Measurements from ENCODE around the gene CFAP73. TPM values are rescaled to one million over a fixed set of nuclear protein-coding genes. Genes with fewer than 3 reads are reported as not detected.

CFAP73 gene
- total and polyA plus RNA-seq, 10 of the 15 experiments (the other 5 are each of a cell fraction or from before 2014, with no cell fraction given), result 0.18 TPM; not detected in 9

DNA sequence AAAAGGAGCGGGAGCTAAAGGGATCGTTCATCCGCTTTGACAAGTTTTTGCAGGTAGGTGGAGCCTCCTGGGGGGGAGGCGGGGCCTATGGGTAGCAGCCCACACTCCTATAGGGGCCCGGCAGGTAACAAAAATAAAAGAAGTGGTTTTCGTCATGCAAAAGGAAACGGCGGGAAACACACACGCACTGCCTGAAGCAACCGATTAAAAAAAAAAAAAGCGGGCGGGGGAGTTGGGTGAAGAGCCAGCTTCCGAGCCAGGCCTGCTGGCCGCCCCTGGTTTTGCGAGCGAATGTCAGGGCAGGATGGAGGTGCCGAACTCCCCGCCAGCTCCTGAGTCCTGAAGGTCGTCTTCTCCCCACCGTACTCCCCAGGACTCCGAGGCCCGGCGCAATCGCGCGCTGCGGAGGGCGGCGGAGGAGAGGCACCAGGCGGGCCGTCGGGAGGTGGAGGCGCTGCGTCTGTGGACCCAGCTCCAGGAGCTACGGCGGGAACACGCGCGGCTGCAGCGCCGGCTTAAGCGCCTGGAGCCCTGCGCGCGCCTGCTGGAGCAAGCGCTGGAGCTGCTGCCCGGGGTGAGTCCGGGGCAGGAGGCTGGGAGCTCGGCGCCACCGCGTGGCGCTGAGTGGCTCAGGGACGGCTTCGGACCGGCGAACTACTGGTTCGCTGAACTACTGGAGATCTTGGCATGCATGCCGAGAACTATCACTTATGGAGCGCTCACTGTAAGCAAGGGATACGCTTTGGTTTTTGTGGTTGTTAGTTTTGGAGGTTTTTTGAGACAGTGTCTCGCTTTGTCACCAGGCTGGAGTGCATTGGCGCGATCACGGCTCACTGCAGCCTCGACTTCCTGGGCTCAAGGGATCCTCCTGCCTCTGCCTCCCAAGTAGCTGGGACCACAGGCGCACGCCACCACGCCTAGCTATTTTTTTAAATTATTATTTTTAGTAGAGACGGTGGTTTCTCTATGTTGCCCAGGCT lies 3.6 kb downstream of the CFAP73 start (continued):
- TF ChIP-seq RCOR1 (conservative IDR thresholded peaks at IDR 0.05; ENCODE audit: low read depth, low read length) (no peak), SMAD1 (IDR thresholded peaks at IDR 0.05; ENCODE audit: low read depth, partially characterized antibody) (no peak), CTCF (IDR thresholded peaks at IDR 0.05 in 2 of 3, conservative IDR thresholded peaks at IDR 0.05 in 1 of 3; ENCODE audit: control insufficient read depth in 2 of 3, extremely low read depth in 1 of 3, insufficient read depth in 1 of 3, low read depth in 3 of 3, low read length in 3 of 3) (peak; percentile 45 to 77 (median 53); a peak in 5 of 6 replicates), HDAC6 (IDR thresholded peaks at IDR 0.05; ENCODE audit: unreplicated experiment) (peak; percentile 97), RB1 (IDR thresholded peaks at IDR 0.05; ENCODE audit: borderline replicate concordance) (peak; percentile 22; the same call in 1 of the 2 replicates), NR2F1 (conservative IDR thresholded peaks at IDR 0.05) (no peak), SMC3 (IDR thresholded peaks at IDR 0.05; ENCODE audit: borderline replicate concordance, low read length) (peak; percentile 41; the same call in 1 of the 2 replicates), BHLHE40 (IDR thresholded peaks at IDR 0.05; ENCODE audit: borderline replicate concordance in 1 of 2, low read depth in 2 of 2, low read length in 1 of 2) (peak in 1 of 2 experiments; percentile 21; a peak in 1 of 4 replicates), TCF3 (IDR thresholded peaks at IDR 0.05; ENCODE audit: borderline replicate concordance, insufficient read depth, low read depth, low read length) (no peak), HDGF (IDR thresholded peaks at IDR 0.05) (no peak), DPF2 (IDR thresholded peaks at IDR 0.05) (peak; percentile 54; the same call in 1 of the 2 replicates), BACH1 (IDR thresholded peaks at IDR 0.05; ENCODE audit: borderline replicate concordance) (0 out of 2 replicates have a peak, but pooled peaks have one; percentile 43), SMARCA5 (IDR thresholded peaks at IDR 0.05) (peak; percentile 74; the same call in 1 of the 2 replicates)
